Mesothelial cell of epicardium (in vitro differentiated cells): ENCODE measurements around the gene SYT17. TPM values are rescaled to one million over a fixed set of nuclear protein-coding genes. Genes with fewer than 3 reads are reported as not detected.

Experiments used
- DNase-seq, 2 experiments: peaks; one replicate each; pipeline ENCODE4 v3.0.0; 2021; ENCODE audit warnings: low spot score in 2 of 2; ENCODE audit not compliant: unreplicated experiment in 2 of 2
- H3K27ac Mint-ChIP-seq: 2 replicates; pipeline ENCODE4 v1.8.0; 2021; ENCODE audit warnings: mixed read lengths
- H3K27me3 Mint-ChIP-seq: 2 replicates; pipeline ENCODE4 v1.8.0; 2021; ENCODE audit warnings: low read depth, mixed read lengths
- H3K36me3 Mint-ChIP-seq: 2 replicates; pipeline ENCODE4 v1.8.0; 2021; ENCODE audit warnings: mixed read lengths
- H3K4me1 Mint-ChIP-seq: 2 replicates; pipeline ENCODE4 v1.8.0; 2021; ENCODE audit warnings: mixed read lengths
- H3K4me3 Mint-ChIP-seq: 2 replicates; pipeline ENCODE4 v1.8.0; 2021; ENCODE audit warnings: mild to moderate bottlenecking, moderate library complexity, mixed read lengths
- H3K9me3 Mint-ChIP-seq: 2 replicates; pipeline ENCODE4 v1.8.0; 2021; ENCODE audit warnings: mixed read lengths
- total RNA-seq: library from RNA; stranded (reverse); gene quantifications from 3 replicates; pipeline ENCODE4 v1.2.1, GENCODE V29; 2021
- TF ChIP-seq, protein P1 (sequence below): fragments of 200-600 bp; sonication (generic); IDR thresholded peaks from one replicate; pipeline ENCODE4 v1.5.0; 2021; ENCODE audit warnings: antibody characterized with exemption; ENCODE audit not compliant: unreplicated experiment

The SYT17 gene
- total RNA-seq, 1 donor from 2014 or later, result 7.4 TPM

DNA sequence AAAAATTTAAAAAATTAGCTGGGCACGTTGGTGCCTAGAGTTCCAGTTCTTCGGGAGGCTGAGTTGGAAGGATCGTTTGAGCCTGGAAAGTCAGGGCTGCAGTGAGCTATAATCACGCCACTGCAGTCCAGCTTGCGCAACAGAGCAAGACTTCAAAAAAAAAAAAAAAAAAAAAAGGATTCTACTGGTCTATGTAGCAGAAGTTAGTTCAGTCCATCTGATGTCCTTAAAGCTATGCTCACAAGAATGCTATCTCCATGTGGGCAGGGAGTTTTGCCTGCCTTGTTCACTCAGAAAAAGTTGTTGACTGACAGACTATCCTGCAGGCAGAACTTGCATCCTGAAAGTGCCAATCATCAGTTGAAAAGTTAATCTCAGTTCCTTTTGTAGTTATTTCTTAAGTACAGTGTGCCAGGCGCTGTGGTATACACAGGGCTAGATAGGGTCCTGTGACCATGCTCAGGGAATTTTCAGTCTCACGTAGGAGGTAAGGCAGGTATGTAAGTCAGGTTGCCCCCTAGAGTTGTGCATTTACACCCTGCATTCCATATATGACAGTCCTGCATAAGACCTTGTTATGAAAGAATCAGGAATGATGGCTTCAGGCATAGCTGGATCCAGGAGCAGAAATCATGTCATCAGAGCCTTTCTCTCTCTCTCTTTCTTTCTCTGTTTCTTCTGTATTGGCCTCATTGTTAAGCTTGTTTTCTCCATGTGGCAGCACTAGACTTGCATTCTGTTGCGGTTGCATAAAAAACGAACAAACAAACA is 7.6 kb downstream of the SYT17 start:
- TF ChIP-seq, protein P1, sequence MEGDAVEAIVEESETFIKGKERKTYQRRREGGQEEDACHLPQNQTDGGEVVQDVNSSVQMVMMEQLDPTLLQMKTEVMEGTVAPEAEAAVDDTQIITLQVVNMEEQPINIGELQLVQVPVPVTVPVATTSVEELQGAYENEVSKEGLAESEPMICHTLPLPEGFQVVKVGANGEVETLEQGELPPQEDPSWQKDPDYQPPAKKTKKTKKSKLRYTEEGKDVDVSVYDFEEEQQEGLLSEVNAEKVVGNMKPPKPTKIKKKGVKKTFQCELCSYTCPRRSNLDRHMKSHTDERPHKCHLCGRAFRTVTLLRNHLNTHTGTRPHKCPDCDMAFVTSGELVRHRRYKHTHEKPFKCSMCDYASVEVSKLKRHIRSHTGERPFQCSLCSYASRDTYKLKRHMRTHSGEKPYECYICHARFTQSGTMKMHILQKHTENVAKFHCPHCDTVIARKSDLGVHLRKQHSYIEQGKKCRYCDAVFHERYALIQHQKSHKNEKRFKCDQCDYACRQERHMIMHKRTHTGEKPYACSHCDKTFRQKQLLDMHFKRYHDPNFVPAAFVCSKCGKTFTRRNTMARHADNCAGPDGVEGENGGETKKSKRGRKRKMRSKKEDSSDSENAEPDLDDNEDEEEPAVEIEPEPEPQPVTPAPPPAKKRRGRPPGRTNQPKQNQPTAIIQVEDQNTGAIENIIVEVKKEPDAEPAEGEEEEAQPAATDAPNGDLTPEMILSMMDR, result no peak
- DNase-seq, result no peak

DNA sequence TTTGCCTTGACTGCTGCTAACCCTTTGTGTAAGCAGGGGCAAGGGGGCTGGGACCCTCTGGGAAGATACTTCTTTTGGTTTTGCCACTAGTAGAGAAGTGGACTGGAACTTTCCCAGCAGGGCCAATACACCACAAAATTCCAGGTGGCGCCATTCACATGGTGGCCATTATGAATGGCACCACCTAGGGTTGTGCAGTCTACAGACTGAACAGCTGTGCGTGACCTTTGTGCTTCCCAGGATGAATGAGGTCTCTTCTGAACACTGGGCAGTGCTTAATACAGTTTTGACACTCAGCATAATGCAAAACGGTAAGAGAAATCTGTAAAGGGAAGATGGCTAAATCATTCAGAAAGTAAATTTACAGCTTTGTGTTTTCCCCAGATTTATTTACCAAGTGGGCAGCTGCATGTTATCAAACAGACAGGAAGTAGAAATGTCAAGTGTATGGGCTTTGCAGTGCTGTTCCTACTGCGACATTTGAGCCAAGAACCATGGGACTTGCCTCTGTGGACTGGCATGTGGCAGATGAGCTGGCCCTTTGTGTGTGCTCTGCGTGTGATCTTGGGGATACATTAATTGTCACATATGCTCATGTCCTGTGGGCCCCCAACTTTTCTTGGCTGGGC is 9.2 kb downstream of the SYT17 start:
- Mint-ChIP-seq H3K36me3 (peaks cover 4% of the 10 kb centered on the region), H3K4me1 (peaks cover 4% of the 10 kb centered on the region), H3K4me3 (no peak overlapping the region), H3K27ac (no peak overlapping the region), H3K9me3 (no peaks in the 10 kb centered on the region), H3K27me3 (peaks cover 11% of the 10 kb centered on the region)
- TF ChIP-seq, protein P1, result peak; percentile 26
- DNase-seq, result no peak

More for the DNA sequence above, 7.6 kb downstream of the SYT17 start:
- H3K27me3 Mint-ChIP-seq, result peaks cover 18% of the 10 kb centered on the region
- no peak overlapping the region for H3K27ac Mint-ChIP-seq
- no peaks in the 10 kb centered on the region for H3K9me3 Mint-ChIP-seq
- no peak overlapping the region for H3K4me3 Mint-ChIP-seq
- peaks cover 4% of the 10 kb centered on the region for H3K36me3 Mint-ChIP-seq
- H3K4me1 Mint-ChIP-seq, result peaks cover 4% of the 10 kb centered on the region

GRCh38 chr16:19179546-19180490 is 11.8 kb downstream of the SYT17 start:
- TF ChIP-seq, protein P1, result peak; percentile 70
- Mint-ChIP-seq H3K27me3 (no peaks in the 10 kb centered on the region), H3K4me1 (no peaks in the 10 kb centered on the region), H3K4me3 (no peak overlapping the region), H3K27ac (no peak overlapping the region), H3K9me3 (no peaks in the 10 kb centered on the region), H3K36me3 (peaks cover 8% of the 10 kb centered on the region)
- no peak for DNase-seq

- no peaks in the 10 kb centered on the region for H3K27me3 Mint-ChIP-seq
- no peak overlapping the region for H3K27ac Mint-ChIP-seq
- no peak for DNase-seq
- peaks cover 8% of the 10 kb centered on the region for H3K36me3 Mint-ChIP-seq
- H3K9me3 Mint-ChIP-seq, result no peaks in the 10 kb centered on the region
- TF ChIP-seq, protein P1, result no peak
- H3K4me3 Mint-ChIP-seq, result no peak overlapping the region
- H3K4me1 Mint-ChIP-seq, result no peaks in the 10 kb centered on the region
Observed at GRCh38 chr16:19180741-19181140, 12.7 kb downstream of the SYT17 start.

DNA sequence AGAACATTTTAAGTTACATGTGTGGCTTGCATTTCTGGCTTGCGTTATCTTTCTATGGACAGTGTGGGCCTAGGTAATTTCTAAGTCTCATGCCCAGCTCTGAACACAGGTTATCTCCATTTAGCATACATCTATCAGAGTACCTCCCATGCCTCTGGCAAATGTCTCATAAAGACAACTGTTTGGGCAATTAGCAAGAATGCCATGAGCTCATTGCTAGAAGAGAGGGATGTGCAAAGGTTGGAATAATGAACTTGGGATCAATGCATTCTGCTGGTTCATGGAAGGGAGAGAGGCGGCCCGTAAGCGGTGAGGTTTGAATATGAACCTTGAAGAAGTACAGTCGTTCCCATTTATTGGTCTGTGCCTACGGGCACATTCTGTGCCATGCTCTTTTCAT is 14.4 kb downstream of the SYT17 start:
- DNase-seq, result no peak
- Mint-ChIP-seq H3K27me3 (no peaks in the 10 kb centered on the region), H3K4me3 (no peak overlapping the region), H3K27ac (no peak overlapping the region), H3K4me1 (no peaks in the 10 kb centered on the region), H3K9me3 (no peaks in the 10 kb centered on the region), H3K36me3 (peaks cover 7% of the 10 kb centered on the region)
- TF ChIP-seq, protein P1, result no peak
